Neuronal stem cell (in vitro differentiated cells): ENCODE measurements around the gene UCMA.

Experiments used
- DNase-seq: peaks from one replicate; pipeline ENCODE4 v3.0.0-alpha.2; 2013; ENCODE audit warnings: low spot score
- H2AFZ ChIP-seq: one replicate; pipeline ENCODE4 v1.6.1; 2013; ENCODE audit warnings: mild to moderate bottlenecking, low read length, inconsistent platforms
- H2AK5ac ChIP-seq: 2 replicates; pipeline ENCODE4 v1.6.1; 2013; ENCODE audit warnings: low read depth, mild to moderate bottlenecking, inconsistent platforms, low read length, moderate library complexity, mixed read lengths
- H2BK120ac ChIP-seq: 2 replicates; pipeline ENCODE4 v1.6.1; 2013; ENCODE audit warnings: low read depth, mild to moderate bottlenecking, inconsistent platforms, low read length, moderate library complexity, mixed read lengths
- H2BK12ac ChIP-seq: one replicate; pipeline ENCODE4 v1.6.1; 2013; ENCODE audit warnings: low read length, inconsistent platforms
- H2BK15ac ChIP-seq: 2 replicates; pipeline ENCODE4 v1.6.1; 2013; ENCODE audit warnings: mild to moderate bottlenecking, low read length, inconsistent platforms, mixed read lengths
- H2BK5ac ChIP-seq: one replicate; pipeline ENCODE4 v1.6.1; 2013; ENCODE audit warnings: inconsistent platforms, mild to moderate bottlenecking, low read length, moderate library complexity
- H3K14ac ChIP-seq: one replicate; pipeline ENCODE4 v1.6.1; 2013; ENCODE audit warnings: low read length, inconsistent platforms
- H3K18ac ChIP-seq: 2 replicates; pipeline ENCODE4 v1.6.1; 2013; ENCODE audit warnings: low read length, inconsistent platforms
- H3K23ac ChIP-seq: 2 replicates; pipeline ENCODE4 v1.6.1; 2013; ENCODE audit warnings: low read depth, mild to moderate bottlenecking, mixed read lengths, low read length, inconsistent platforms; ENCODE audit not compliant: poor library complexity
- H3K27ac ChIP-seq: replicated peaks from 3 replicates; pipeline ENCODE4 v1.5.1; 2013; ENCODE audit warnings: low read length, inconsistent platforms
- H3K27me3 ChIP-seq, 3 experiments: 2 replicates each; pipeline ENCODE4 v1.6.1; 2013; ENCODE audit warnings: low read length in 3 of 3, mild to moderate bottlenecking in 2 of 3, inconsistent platforms in 1 of 3, low read depth in 1 of 3, mixed read lengths in 1 of 3, moderate library complexity in 1 of 3; ENCODE audit not compliant: control insufficient read depth in 3 of 3, insufficient read depth in 3 of 3
- H3K36me3 ChIP-seq, 2 donors: replicated peaks in 1 of 2; 2 replicates each; pipeline ENCODE4 v1.6.1; 2013; ENCODE audit warnings: low read length in 2 of 2; ENCODE audit not compliant: control insufficient read depth in 2 of 2, insufficient read depth in 2 of 2
- H3K4ac ChIP-seq: 2 replicates; pipeline ENCODE4 v1.6.1; 2013; ENCODE audit warnings: inconsistent platforms, mild to moderate bottlenecking, low read length, moderate library complexity
- H3K4me1 ChIP-seq, 2 donors: 1 replicate in 1 of 2; 2 replicates in 1 of 2; pipeline ENCODE4 v1.6.1; 2013; ENCODE audit warnings: low read length in 2 of 2, low read depth in 1 of 2; ENCODE audit not compliant: control insufficient read depth in 2 of 2, insufficient read depth in 1 of 2
- H3K4me2 ChIP-seq: one replicate; pipeline ENCODE4 v1.6.1; 2013; ENCODE audit warnings: mild to moderate bottlenecking, low read length, inconsistent platforms; ENCODE audit not compliant: insufficient read depth, poor library complexity, severe bottlenecking
- H3K4me3 ChIP-seq, 2 donors: 2 replicates each; pipeline ENCODE4 v1.5.1; 2013; ENCODE audit warnings: low read length in 2 of 2, mild to moderate bottlenecking in 2 of 2, inconsistent platforms in 1 of 2, moderate library complexity in 1 of 2
- H3K79me1 ChIP-seq: one replicate; pipeline ENCODE4 v1.6.1; 2013; ENCODE audit warnings: low read depth, mild to moderate bottlenecking, inconsistent platforms, low read length, moderate library complexity
- H3K9ac ChIP-seq: one replicate; pipeline ENCODE4 v1.6.1; 2013; ENCODE audit warnings: mild to moderate bottlenecking, low read depth, low read length, inconsistent platforms; ENCODE audit not compliant: poor library complexity
- H3K9me3 ChIP-seq, 2 donors: replicated peaks in 1 of 2; 2 replicates each; pipeline versions ENCODE3 to v1.6.1; 2013; ENCODE audit warnings: low read length in 2 of 2, mild to moderate bottlenecking in 2 of 2, inconsistent platforms in 1 of 2, low read depth in 1 of 2, mixed read lengths in 1 of 2, moderate library complexity in 1 of 2; ENCODE audit not compliant: control insufficient read depth in 2 of 2, insufficient read depth in 1 of 2
- H4K8ac ChIP-seq: one replicate; pipeline ENCODE4 v1.6.1; 2013; ENCODE audit warnings: low read depth, mild to moderate bottlenecking, inconsistent platforms, low read length, moderate library complexity
- H4K91ac ChIP-seq: one replicate; pipeline ENCODE4 v1.6.1; 2013; ENCODE audit warnings: low read length, low read depth, mild to moderate bottlenecking, inconsistent platforms; ENCODE audit not compliant: poor library complexity
- WGBS, 2 donors: extraction: QIAGEN DNeasy Blood & Tissue Kit; methylation state at CpG; one replicate each; pipeline ENCODE4 v1.1.7; 2013; ENCODE audit warnings: missing lambda C conversion rate in 2 of 2, mixed read lengths in 1 of 2; ENCODE audit not compliant: insufficient read length in 2 of 2, insufficient replicate concordance in 1 of 2; ENCODE audit errors: extremely low coverage in 2 of 2; 5-methylcytosine and 5-hydroxymethylcytosine counted together

Gene UCMA

DNA sequence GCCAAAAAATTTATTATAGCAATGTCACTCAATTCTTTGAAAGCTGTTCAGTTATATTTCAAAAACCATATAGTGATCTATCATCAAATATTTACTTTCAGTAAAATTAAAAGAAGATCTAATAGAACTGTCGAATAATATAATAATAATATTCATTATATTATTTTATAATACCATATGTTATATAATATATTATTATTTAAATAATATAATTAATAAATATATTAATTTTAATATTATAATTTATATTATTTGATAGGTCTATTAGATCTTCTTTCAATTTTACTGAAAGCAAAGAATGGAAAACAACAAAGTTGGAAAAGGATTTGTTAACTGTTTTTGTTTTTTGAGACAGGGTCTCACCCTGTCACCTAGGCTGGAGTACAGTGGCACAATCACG lies 22.5 kb upstream of the UCMA start:
- no CpG with 5 or more reads among the region's 2 CpGs for WGBS, 2 donors
- H3K18ac ChIP-seq = no peak overlapping the region
- H2BK5ac ChIP-seq = no peak overlapping the region
- no peak overlapping the region for H4K91ac ChIP-seq
- H3K4ac ChIP-seq = no peak overlapping the region
- H3K79me1 ChIP-seq = no peaks in the 10 kb centered on the region
- H3K36me3 ChIP-seq = no peaks in the 10 kb centered on the region
- no peak overlapping the region for H2BK12ac ChIP-seq
- no peak overlapping the region for H2BK120ac ChIP-seq
- H3K9ac ChIP-seq = no peak overlapping the region
- H3K4me1 ChIP-seq = no peaks in the 10 kb centered on the region
- no peak overlapping the region for H2AK5ac ChIP-seq
- DNase-seq = no peak
- H3K14ac ChIP-seq = no peak overlapping the region
- H3K4me2 ChIP-seq = no peak overlapping the region
- no peak overlapping the region for H3K23ac ChIP-seq
- no peak overlapping the region for H4K8ac ChIP-seq
- no peaks in the 10 kb centered on the region for H3K9me3 ChIP-seq
- no peak overlapping the region for H2BK15ac ChIP-seq
- H3K27ac ChIP-seq = no peak overlapping the region
- peaks cover 0 to 7% (median 0%) of the 10 kb centered on the region in 3 experiments for H3K27me3 ChIP-seq
- H2AFZ ChIP-seq = no peak overlapping the region
- no peak overlapping the region for H3K4me3 ChIP-seq

GRCh38 chr10:13253726-13254125 lies 19.6 kb upstream of the UCMA start:
- H2BK12ac ChIP-seq = no peak overlapping the region
- no peak overlapping the region for H2BK5ac ChIP-seq
- no peak overlapping the region for H3K23ac ChIP-seq
- no peaks in the 10 kb centered on the region for H3K4me1 ChIP-seq
- WGBS, 2 donors = no CpG with 5 or more reads among the region's 4 CpGs
- H2AFZ ChIP-seq = no peak overlapping the region
- H3K14ac ChIP-seq = no peak overlapping the region
- H3K4me3 ChIP-seq = no peak overlapping the region
- peaks cover 0 to 7% (median 0%) of the 10 kb centered on the region in 3 experiments for H3K27me3 ChIP-seq
- H2BK15ac ChIP-seq = no peak overlapping the region
- no peak overlapping the region for H3K18ac ChIP-seq
- H3K27ac ChIP-seq = no peak overlapping the region
- no peak overlapping the region for H3K9ac ChIP-seq
- no peak overlapping the region for H3K4ac ChIP-seq
- no peak overlapping the region for H3K4me2 ChIP-seq
- no peak overlapping the region for H4K8ac ChIP-seq
- H2BK120ac ChIP-seq = no peak overlapping the region
- no peak overlapping the region for H2AK5ac ChIP-seq
- H3K79me1 ChIP-seq = no peaks in the 10 kb centered on the region
- H4K91ac ChIP-seq = no peak overlapping the region
- no peaks in the 10 kb centered on the region for H3K36me3 ChIP-seq
- no peak for DNase-seq
- no peaks in the 10 kb centered on the region for H3K9me3 ChIP-seq

GRCh38 chr10:13247784-13248183 lies 13.6 kb upstream of the UCMA start:
- no peak overlapping the region for H3K27ac ChIP-seq
- no peak overlapping the region for H2BK15ac ChIP-seq
- no peak overlapping the region for H3K18ac ChIP-seq
- H3K79me1 ChIP-seq = no peaks in the 10 kb centered on the region
- no peak overlapping the region for H2AK5ac ChIP-seq
- H2AFZ ChIP-seq = no peak overlapping the region
- no peak overlapping the region for H4K91ac ChIP-seq
- WGBS, 2 donors = no CpG with 5 or more reads among the region's 4 CpGs
- H3K27me3 ChIP-seq = no peaks in the 10 kb centered on the region
- H3K4me2 ChIP-seq = no peak overlapping the region
- no peaks in the 10 kb centered on the region for H3K4me1 ChIP-seq
- no peak overlapping the region for H3K9ac ChIP-seq
- no peak overlapping the region for H3K4ac ChIP-seq
- H3K23ac ChIP-seq = no peak overlapping the region
- no peak overlapping the region for H3K14ac ChIP-seq
- no peak overlapping the region for H4K8ac ChIP-seq
- no peak for DNase-seq
- no peak overlapping the region for H3K4me3 ChIP-seq
- H2BK120ac ChIP-seq = no peak overlapping the region
- no peaks in the 10 kb centered on the region for H3K9me3 ChIP-seq
- no peak overlapping the region for H2BK5ac ChIP-seq
- H2BK12ac ChIP-seq = no peak overlapping the region
- H3K36me3 ChIP-seq = no peaks in the 10 kb centered on the region

DNA sequence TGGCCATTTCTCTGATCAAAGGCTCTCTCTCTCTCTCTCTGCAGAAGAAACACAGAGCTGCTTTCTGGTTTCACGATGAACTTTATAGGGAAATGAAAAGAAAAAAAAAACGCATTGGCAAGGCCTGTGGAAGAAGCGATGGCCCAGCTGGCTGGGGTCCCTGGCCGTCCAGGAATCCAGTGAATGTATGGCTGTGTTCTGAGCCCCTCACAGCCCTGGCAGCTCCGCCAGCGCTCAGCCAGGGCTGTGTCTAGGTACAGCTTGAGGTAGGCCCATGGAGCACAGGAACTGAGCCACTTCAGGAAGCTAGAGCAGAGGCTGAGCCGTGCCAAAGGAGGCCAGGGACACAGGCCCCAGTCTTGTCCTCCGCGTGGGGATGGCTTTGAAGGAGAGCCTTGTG lies 13.1 kb upstream of the UCMA start:
- H3K27ac ChIP-seq = no peak overlapping the region
- WGBS, 2 donors = no CpG with 5 or more reads among the region's 9 CpGs
- H2BK5ac ChIP-seq = no peak overlapping the region

More for the DNA sequence above, 13.1 kb upstream of the UCMA start:
- Histone ChIP-seq H3K14ac (no peak overlapping the region), H2BK12ac (no peak overlapping the region), H3K4ac (no peak overlapping the region), H2AFZ (peak overlapping the region; percentile 56), H3K36me3 (no peaks in the 10 kb centered on the region), H4K8ac (no peak overlapping the region), H3K27me3 (no peaks in the 10 kb centered on the region), H3K4me3 (no peak overlapping the region), H3K23ac (no peak overlapping the region), H3K4me2 (no peak overlapping the region), H2AK5ac (no peak overlapping the region), H3K9ac (peak overlapping the region; percentile 9), H4K91ac (no peak overlapping the region), H3K4me1 (no peaks in the 10 kb centered on the region), H3K9me3 (no peaks in the 10 kb centered on the region), H2BK120ac (no peak overlapping the region), H2BK15ac (no peak overlapping the region), H3K18ac (peak overlapping the region; percentile 50), H3K79me1 (no peaks in the 10 kb centered on the region)
- DNase-seq = no peak
